NOMO-1 treated with DMSO at 0.1 percent for 48 hours (cell line): ENCODE results near the gene SIAH3.

ENCODE experiments used
- DNase-seq: peaks from one replicate; lab custom pipeline; 2025; ENCODE audit not compliant: unreplicated experiment; lab: John Stamatoyannopoulos, UW

The SIAH3 gene

GRCh38 chr13:45748941-45749759 lies 102.4 kb downstream of the SIAH3 start:
- DNase-seq = no peak

DNA sequence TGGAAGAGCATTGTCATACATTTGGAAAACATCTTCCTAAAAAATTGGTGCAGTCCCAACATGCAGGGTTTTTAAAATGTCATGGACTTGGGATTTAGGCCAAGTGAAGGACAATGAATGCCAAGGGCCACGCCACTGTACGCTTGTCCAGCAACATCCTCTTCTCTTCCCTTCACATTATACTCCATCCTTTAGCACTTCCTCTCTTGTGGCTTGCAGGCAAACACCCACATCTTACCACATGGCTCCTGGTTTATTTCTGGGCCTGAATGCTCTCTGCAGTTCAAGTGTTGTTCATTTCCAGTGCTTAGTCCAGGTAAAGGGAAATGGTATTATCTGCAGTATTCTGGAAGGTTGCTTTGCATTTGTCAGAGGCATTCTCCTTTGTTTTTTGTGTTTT lies 104.5 kb downstream of the SIAH3 start:
- DNase-seq = peak; percentile 71

DNA sequence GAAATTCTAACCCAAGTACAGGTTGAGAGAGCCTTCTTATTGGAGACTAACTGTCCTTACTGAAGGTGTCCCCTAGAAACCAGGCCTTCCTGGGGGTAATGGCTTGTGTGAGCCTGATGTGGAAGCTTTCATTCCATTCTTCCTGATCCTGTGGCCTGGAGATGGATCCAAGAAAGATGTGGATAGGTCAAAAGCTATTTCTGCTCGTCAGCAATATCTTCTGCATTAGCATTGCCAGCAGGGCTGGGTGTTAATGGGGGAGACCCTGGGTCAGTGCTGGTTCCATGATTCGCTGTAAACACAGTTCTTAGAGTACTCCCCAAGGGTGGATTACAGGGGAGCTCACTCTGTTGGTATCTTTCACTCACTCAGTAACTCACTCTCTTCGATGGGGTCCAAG lies 106.6 kb downstream of the SIAH3 start:
- no peak for DNase-seq

DNA sequence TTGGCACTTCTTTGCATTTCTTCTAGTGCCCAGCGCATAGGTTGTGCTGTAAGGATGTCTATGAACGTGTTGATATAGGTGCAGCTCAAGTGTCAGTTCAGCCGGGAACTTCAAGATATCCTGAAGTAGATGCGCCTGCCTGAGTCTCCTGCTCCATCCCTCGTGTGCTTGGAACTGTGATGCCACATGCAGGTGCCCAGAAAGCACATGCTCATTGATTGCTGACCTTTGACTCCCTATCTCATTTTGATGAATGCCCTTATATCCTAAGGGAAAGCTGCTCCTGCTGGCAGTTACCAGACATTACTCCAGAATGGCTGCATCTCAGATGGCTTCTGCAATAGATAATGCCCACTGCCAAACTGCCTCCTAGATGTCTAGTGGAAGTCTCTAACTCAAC lies 108.6 kb downstream of the SIAH3 start:
- no peak for DNase-seq

GRCh38 chr13:45737571-45738017 lies 114.0 kb downstream of the SIAH3 start:
- no peak for DNase-seq

DNA sequence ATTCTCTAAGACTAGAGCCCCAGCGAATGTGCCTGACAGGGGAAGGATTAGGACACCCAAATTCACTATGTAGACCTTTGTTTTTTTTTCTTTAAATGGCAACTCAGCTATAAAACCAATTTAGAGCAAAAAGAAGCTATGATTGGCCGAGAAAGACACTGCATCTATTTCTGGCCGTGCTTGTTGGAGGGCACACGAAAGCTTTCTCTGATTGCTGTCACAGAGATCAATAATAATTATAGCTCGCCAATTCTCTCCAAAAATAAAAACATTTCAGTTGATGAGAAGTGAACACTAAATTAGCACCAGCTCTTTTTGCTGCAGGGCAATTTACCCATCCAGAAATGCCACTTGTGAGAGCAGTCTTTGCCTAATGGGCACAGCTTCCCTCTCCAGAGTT lies 118.2 kb downstream of the SIAH3 start:
- DNase-seq = no peak

GRCh38 chr13:45732916-45733315 lies 118.6 kb downstream of the SIAH3 start:
- no peak for DNase-seq

GRCh38 chr13:45731455-45731854 lies 120.1 kb downstream of the SIAH3 start:
- DNase-seq = no peak

- peak; percentile 18 for DNase-seq
Observed at GRCh38 chr13:45728759-45729158, 122.8 kb downstream of the SIAH3 start.
